Uterus (tissue), 2 donors: Measurements from ENCODE around the gene PSMD12.

Experiments used
- CTCF ChIP-seq, 4 experiments: fragments of 200-600 bp in 2 of 4; fragments of 450-650 bp in 2 of 4; sonication (generic) in 2 of 4; IDR thresholded peaks; one replicate each; pipeline ENCODE4 v1.5.1; 2016 to 2019; ENCODE audit warnings: antibody characterized with exemption in 4 of 4, mild to moderate bottlenecking in 2 of 4, moderate library complexity in 1 of 4
- POLR2A ChIP-seq, 2 donors: fragments of 450-650 bp; IDR thresholded peaks; one replicate each; pipeline ENCODE4 v1.6.1; 2016; ENCODE audit warnings: antibody characterized with exemption in 2 of 2, mild to moderate bottlenecking in 1 of 2, moderate library complexity in 1 of 2

GRCh38 chr17:67322042-67322787 lies 44.2 kb downstream of the PSMD12 start:
- TF ChIP-seq POLR2A (IDR thresholded peaks at IDR 0.05) (no peak), CTCF (IDR thresholded peaks at IDR 0.05) (no peak)
